Natural killer cell (primary cell): Measurements from ENCODE around the gene EPRS1. TPM values are rescaled to one million over a fixed set of nuclear protein-coding genes. Genes with fewer than 3 reads are reported as not detected.

Experiments used
- ATAC-seq, 3 donors: fragments of 150-1000 bp in 2 of 3; fragments of 200-7000 bp in 1 of 3; cut with Tn5 transposase; 1 replicate in 1 of 3; 2 replicates in 2 of 3; pipeline ENCODE4 v1.10.0; 2021; ENCODE audit warnings: mild to moderate bottlenecking in 2 of 3, moderate library complexity in 2 of 3
- DNase-seq, 2 donors: peaks; one replicate each; pipeline versions ENCODE4 v3.0.0 to v3.0.0-alpha.2; 2013 to 2021; ENCODE audit warnings: mixed read lengths in 1 of 2
- H3K27ac ChIP-seq: one replicate; pipeline ENCODE4 v1.5.1; 2013; ENCODE audit warnings: mild to moderate bottlenecking, low read length
- H3K27me3 ChIP-seq: one replicate; pipeline ENCODE4 v1.6.1; 2013; ENCODE audit warnings: low read length; ENCODE audit not compliant: control insufficient read depth, insufficient read depth
- H3K36me3 ChIP-seq: one replicate; pipeline ENCODE4 v1.6.1; 2013; ENCODE audit warnings: low read length; ENCODE audit not compliant: control insufficient read depth, insufficient read depth
- H3K4me1 ChIP-seq: one replicate; pipeline ENCODE4 v1.6.1; 2013; ENCODE audit warnings: low read length; ENCODE audit not compliant: control insufficient read depth, insufficient read depth
- H3K4me3 ChIP-seq: one replicate; pipeline ENCODE4 v1.5.1; 2013; ENCODE audit warnings: low read length
- H3K9me3 ChIP-seq: one replicate; pipeline ENCODE4 v1.6.1; 2013; ENCODE audit warnings: low read length; ENCODE audit not compliant: control insufficient read depth, insufficient read depth
- H3K27ac Mint-ChIP-seq, 2 donors: one replicate each; pipeline ENCODE4 v1.8.0; 2022; ENCODE audit warnings: mild to moderate bottlenecking in 2 of 2, mixed read lengths in 2 of 2, moderate library complexity in 1 of 2
- H3K27me3 Mint-ChIP-seq, 2 donors: one replicate each; pipeline ENCODE4 v1.8.0; 2022; ENCODE audit warnings: low read depth in 2 of 2, mixed read lengths in 2 of 2
- H3K36me3 Mint-ChIP-seq: one replicate; pipeline ENCODE4 v1.8.0; 2022; ENCODE audit warnings: mixed read lengths
- H3K4me1 Mint-ChIP-seq, 2 donors: one replicate each; pipeline ENCODE4 v1.8.0; 2022; ENCODE audit warnings: mixed read lengths in 2 of 2
- H3K4me3 Mint-ChIP-seq: one replicate; pipeline ENCODE4 v1.8.0; 2022; ENCODE audit warnings: mild to moderate bottlenecking, moderate library complexity, mixed read lengths
- H3K9me3 Mint-ChIP-seq, 2 donors: one replicate each; pipeline ENCODE4 v1.8.0; 2022; ENCODE audit warnings: mixed read lengths in 2 of 2
- WGBS: methylation state at CpG from one replicate; pipeline ENCODE4 v1.1.7; 2013; ENCODE audit warnings: missing lambda C conversion rate; ENCODE audit not compliant: insufficient coverage; 5-methylcytosine and 5-hydroxymethylcytosine counted together
- intact Hi-C: fragments of 100-400 bp; cut with micrococcal nuclease; formaldehyde crosslinking; loops from one replicate; pipeline ENCODE4 v1.14.2; 2022
- total RNA-seq, 4 donors: library from RNA; stranded (reverse); fragments of 120-200 nt in 1 of 4; gene quantifications; one replicate each; pipeline versions ENCODE4 v1.2.3 to v1.2.4, GENCODE V29; 2013 to 2022
- TF ChIP-seq, protein P1 (sequence below): fragments of 200-600 bp; IDR thresholded peaks from one replicate; pipeline ENCODE4 v1.8.0; 2022; ENCODE audit warnings: antibody characterized with exemption

Gene EPRS1
- total RNA-seq, 3 donors from 2014 or later (not counting 1 experiment from before 2014, with no cell fraction given), result 46.8 to 61.2 (median 47.4) TPM

DNA sequence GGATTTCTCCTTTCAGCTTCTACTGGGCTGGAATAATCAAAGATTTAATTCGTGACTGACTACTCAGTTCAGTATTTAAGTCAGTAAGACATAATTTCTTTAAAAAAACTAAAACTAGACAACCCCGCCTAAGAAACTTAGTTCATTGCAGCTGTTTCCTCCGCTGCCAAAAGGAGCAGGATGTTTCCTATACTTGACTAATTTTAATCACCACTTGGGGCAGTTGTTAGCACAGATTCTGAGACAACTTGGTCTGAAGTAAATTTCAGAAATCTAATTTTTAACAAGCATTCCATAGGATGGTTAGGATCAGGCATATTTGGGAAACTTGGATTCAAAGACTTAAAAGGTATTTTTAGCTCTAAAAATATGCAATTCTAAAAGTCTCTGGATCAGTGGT is 34.0 kb downstream of the EPRS1 start:
- H3K27ac Mint-ChIP-seq, result peak overlapping the region in 1 of 2 donors; percentile 57
- H3K4me1 Mint-ChIP-seq, result peaks cover 11 to 13% of the 10 kb centered on the region in 2 donors
- no peak for ATAC-seq
- 37% methylated on average over 3 of the region's 3 CpGs for WGBS
- TF ChIP-seq, protein P1, sequence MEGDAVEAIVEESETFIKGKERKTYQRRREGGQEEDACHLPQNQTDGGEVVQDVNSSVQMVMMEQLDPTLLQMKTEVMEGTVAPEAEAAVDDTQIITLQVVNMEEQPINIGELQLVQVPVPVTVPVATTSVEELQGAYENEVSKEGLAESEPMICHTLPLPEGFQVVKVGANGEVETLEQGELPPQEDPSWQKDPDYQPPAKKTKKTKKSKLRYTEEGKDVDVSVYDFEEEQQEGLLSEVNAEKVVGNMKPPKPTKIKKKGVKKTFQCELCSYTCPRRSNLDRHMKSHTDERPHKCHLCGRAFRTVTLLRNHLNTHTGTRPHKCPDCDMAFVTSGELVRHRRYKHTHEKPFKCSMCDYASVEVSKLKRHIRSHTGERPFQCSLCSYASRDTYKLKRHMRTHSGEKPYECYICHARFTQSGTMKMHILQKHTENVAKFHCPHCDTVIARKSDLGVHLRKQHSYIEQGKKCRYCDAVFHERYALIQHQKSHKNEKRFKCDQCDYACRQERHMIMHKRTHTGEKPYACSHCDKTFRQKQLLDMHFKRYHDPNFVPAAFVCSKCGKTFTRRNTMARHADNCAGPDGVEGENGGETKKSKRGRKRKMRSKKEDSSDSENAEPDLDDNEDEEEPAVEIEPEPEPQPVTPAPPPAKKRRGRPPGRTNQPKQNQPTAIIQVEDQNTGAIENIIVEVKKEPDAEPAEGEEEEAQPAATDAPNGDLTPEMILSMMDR, result no peak
- DNase-seq, result no peak
- no peak overlapping the region for H3K4me3 Mint-ChIP-seq
- no peak overlapping the region for H3K4me3 ChIP-seq
- H3K36me3 ChIP-seq, result peaks cover 73% of the 10 kb centered on the region
- intact Hi-C loops, result no loop called here
- H3K27me3 ChIP-seq, result no peaks in the 10 kb centered on the region
- H3K9me3 Mint-ChIP-seq, result no peaks in the 10 kb centered on the region
- peaks cover 8% of the 10 kb centered on the region for H3K36me3 Mint-ChIP-seq
- H3K4me1 ChIP-seq, result no peaks in the 10 kb centered on the region
- H3K9me3 ChIP-seq, result no peaks in the 10 kb centered on the region
- H3K27ac ChIP-seq, result no peak overlapping the region
- H3K27me3 Mint-ChIP-seq, result no peaks in the 10 kb centered on the region

DNA sequence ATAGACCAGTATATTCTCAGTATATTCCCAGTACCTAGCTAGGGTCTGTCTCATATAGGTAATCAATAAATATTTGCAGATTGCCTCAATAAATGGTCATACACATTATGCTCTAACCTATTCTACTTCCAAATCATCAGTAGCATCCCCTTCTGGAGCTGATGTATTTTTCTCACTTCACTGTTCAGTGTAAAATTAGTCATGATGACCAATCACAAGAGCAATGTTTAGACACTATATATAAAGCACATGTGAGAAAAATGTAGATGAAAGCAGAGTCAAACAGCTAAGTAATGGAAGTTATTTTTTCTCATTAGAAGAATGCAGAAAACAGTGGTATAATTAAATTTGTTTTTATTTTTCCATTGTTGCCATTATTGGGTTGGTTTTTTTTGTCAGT is 34.7 kb downstream of the EPRS1 start:
- Histone ChIP-seq H3K36me3 (peaks cover 74% of the 10 kb centered on the region), H3K9me3 (no peaks in the 10 kb centered on the region), H3K4me3 (no peak overlapping the region), H3K4me1 (no peaks in the 10 kb centered on the region), H3K27ac (no peak overlapping the region), H3K27me3 (no peaks in the 10 kb centered on the region)
- Mint-ChIP-seq H3K4me1 (peaks cover 11 to 13% of the 10 kb centered on the region in 2 donors), H3K36me3 (peaks cover 8% of the 10 kb centered on the region), H3K27me3 (no peaks in the 10 kb centered on the region), H3K27ac (no peak overlapping the region), H3K4me3 (no peak overlapping the region), H3K9me3 (no peaks in the 10 kb centered on the region)
- TF ChIP-seq, protein P1, result no peak
- DNase-seq, result no peak
- ATAC-seq, result no peak
- intact Hi-C loops, result no loop called here

DNA sequence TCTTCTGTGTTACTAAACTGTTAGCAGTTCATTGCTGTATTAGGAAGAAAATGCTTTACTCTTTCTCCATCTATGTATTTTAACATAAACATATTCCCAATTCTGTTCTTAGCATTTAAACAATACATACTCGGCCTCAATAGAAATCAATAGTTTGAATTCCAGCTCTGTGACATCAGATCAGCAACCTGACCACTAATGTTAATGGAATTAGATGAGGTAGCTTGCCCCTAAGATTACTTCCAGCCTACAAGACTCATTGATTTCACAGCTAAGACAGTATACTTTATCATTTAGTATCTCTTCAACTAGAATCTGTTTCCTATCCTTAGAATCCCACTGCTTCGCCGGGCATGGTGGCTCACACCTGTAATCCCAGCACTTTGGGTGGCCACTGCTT is 38.9 kb downstream of the EPRS1 start:
- Mint-ChIP-seq H3K4me1 (peaks cover 0 to 5% of the 10 kb centered on the region in 2 donors), H3K9me3 (no peaks in the 10 kb centered on the region), H3K27ac (no peak overlapping the region), H3K4me3 (no peak overlapping the region), H3K36me3 (peaks cover 15% of the 10 kb centered on the region), H3K27me3 (no peaks in the 10 kb centered on the region)
- TF ChIP-seq, protein P1, result no peak
- H3K4me1 ChIP-seq, result no peaks in the 10 kb centered on the region
- no peaks in the 10 kb centered on the region for H3K9me3 ChIP-seq
- ATAC-seq (no peak), DNase-seq (no peak)
- intact Hi-C loops, result no loop called here
- no peaks in the 10 kb centered on the region for H3K27me3 ChIP-seq
- WGBS, result 100% methylated on average over 2 of the region's 3 CpGs
- H3K27ac ChIP-seq, result no peak overlapping the region
- peaks cover 79% of the 10 kb centered on the region for H3K36me3 ChIP-seq
- H3K4me3 ChIP-seq, result no peak overlapping the region

DNA sequence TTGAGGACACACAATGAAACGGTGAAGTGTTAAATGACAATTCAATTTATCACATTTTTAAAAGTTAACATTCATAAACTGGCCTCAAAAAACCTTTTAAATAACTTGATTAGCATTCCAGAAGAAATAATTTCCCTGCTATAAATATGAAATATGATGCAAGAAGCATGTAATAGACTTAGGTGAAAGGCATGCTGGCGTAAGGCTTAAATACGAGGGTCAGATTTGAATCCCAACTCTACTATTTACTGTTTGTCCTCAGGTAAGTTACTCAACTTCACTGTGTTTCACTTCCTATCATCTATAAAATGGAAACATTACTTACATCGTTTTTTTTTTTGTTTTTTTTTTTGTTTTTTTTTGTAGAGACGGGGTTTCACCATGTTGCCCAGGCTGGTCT is 40.8 kb downstream of the EPRS1 start:
- Histone ChIP-seq H3K27ac (no peak overlapping the region), H3K4me1 (no peaks in the 10 kb centered on the region), H3K4me3 (no peak overlapping the region), H3K36me3 (peaks cover 81% of the 10 kb centered on the region), H3K27me3 (no peaks in the 10 kb centered on the region), H3K9me3 (no peaks in the 10 kb centered on the region)
- ATAC-seq (no peak), DNase-seq (no peak)
- Mint-ChIP-seq H3K27me3 (no peaks in the 10 kb centered on the region), H3K4me1 (no peaks in the 10 kb centered on the region), H3K27ac (no peak overlapping the region), H3K4me3 (no peak overlapping the region), H3K9me3 (no peaks in the 10 kb centered on the region), H3K36me3 (peaks cover 15% of the 10 kb centered on the region)
- 97% methylated on average over 4 of the region's 5 CpGs for WGBS
- TF ChIP-seq, protein P1, result no peak
- intact Hi-C loops, result no loop called here
